Stimulated activated CD8-positive, alpha-beta memory T cell treated with anti-CD3 and anti-CD28 coated beads, Interleukin-7, amount 100 ng/mL, for 48 hours (primary cell): ENCODE data around the gene KLC1.

ENCODE experiments used
- DNase-seq, 2 donors: peaks; one replicate each; pipeline ENCODE4 v3.0.0-alpha.2; 2020; ENCODE audit warnings: low read depth in 1 of 2; ENCODE audit errors: extremely low read depth in 1 of 2

The KLC1 gene

GRCh38 chr14:103657471-103657870, 28.5 kb downstream of the KLC1 start:
- no peak for DNase-seq

- no peak for DNase-seq
Observed at GRCh38 chr14:103659631-103660030, 30.6 kb downstream of the KLC1 start.

- no peak for DNase-seq
Observed at GRCh38 chr14:103662029-103662428, 33.0 kb downstream of the KLC1 start.

- no peak for DNase-seq
Observed at GRCh38 chr14:103662591-103662990, 33.6 kb downstream of the KLC1 start.

GRCh38 chr14:103663506-103663905, 34.5 kb downstream of the KLC1 start:
- no peak for DNase-seq

GRCh38 chr14:103667671-103668070, 38.7 kb downstream of the KLC1 start:
- DNase-seq: no peak

- no peak for DNase-seq
Observed at GRCh38 chr14:103668117-103668516, 39.1 kb downstream of the KLC1 start.

- DNase-seq: no peak
Observed at GRCh38 chr14:103669370-103669769, 40.4 kb downstream of the KLC1 start.

GRCh38 chr14:103671911-103672310, 42.9 kb downstream of the KLC1 start:
- no peak for DNase-seq

GRCh38 chr14:103675957-103676356, 46.9 kb downstream of the KLC1 start:
- no peak for DNase-seq

- no peak for DNase-seq
Observed at GRCh38 chr14:103676881-103677675, 48.1 kb downstream of the KLC1 start.

- DNase-seq: peak; percentile 25 to 26
Observed at GRCh38 chr14:103679351-103679750, 50.3 kb downstream of the KLC1 start.

GRCh38 chr14:103680491-103681231, 51.6 kb downstream of the KLC1 start:
- no peak for DNase-seq

GRCh38 chr14:103683139-103683538, 54.1 kb downstream of the KLC1 start:
- no peak for DNase-seq

GRCh38 chr14:103684471-103684870, 55.5 kb downstream of the KLC1 start:
- no peak for DNase-seq

- DNase-seq: no peak
Observed at GRCh38 chr14:103684871-103685270, 55.9 kb downstream of the KLC1 start.

GRCh38 chr14:103685276-103686211, 56.5 kb downstream of the KLC1 start:
- DNase-seq: no peak

GRCh38 chr14:103686831-103687485, 57.9 kb downstream of the KLC1 start:
- DNase-seq: no peak

GRCh38 chr14:103687712-103688111, 58.7 kb downstream of the KLC1 start:
- DNase-seq: no peak

- DNase-seq: no peak
Observed at GRCh38 chr14:103688441-103688840, 59.4 kb downstream of the KLC1 start.
